ENCODE measurements around the gene CAPN15.
"Not testable (repeated sequence)": the region's sequence is repeated elsewhere in the genome, so short reads cannot be mapped to it uniquely, and the experiment has no call there.

CAPN15 gene

GRCh38 chr16:595094-595528 is 67.6 kb downstream of the CAPN15 start:
- no peak for DNase-seq

DNA sequence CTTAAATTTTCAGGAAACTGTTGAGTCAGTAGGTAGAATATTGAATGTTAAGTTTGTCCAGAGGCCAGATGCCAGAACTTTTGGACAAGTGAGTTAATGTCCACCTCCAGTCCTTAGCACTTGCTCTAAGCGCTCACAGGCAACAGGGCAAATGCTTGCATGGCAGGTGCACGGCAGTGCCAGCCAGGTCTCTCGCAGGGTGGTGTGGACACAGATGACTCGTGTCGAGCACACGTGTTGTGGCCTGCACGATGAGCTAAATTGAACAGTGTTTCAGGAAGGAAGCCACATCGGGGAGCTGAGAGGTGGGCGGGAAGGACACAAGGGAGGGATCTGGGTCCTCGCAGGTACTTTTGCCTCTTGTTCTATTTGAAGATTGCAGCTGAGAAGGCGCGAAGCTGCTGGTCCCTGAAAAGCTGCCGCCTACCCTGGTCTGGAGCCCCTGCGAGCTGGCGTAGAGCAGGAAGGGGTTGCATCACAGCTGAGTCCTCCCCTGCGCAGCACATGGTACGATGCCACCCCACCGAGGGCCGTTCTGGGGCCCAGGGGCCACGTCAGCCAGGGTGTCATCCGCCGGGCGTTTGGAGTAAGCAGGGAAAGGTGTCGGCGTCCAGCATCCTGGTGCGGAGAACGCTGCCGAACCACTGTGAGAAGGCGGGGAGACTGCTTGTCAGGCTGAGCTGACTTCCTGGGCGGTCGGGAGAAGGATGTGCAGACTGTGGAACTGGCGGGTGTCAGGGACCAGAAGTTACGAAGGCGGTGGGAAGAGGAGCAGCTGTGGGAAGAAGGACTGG is 68.6 kb downstream of the CAPN15 start:
- no peak for DNase-seq

GRCh38 chr16:596736-597060 is 69.2 kb downstream of the CAPN15 start:
- DNase-seq: no peak

- not testable (repeated sequence) for DNase-seq
These were observed 70.1 kb downstream of the CAPN15 start for GRCh38 chr16:597655-598054.

DNA sequence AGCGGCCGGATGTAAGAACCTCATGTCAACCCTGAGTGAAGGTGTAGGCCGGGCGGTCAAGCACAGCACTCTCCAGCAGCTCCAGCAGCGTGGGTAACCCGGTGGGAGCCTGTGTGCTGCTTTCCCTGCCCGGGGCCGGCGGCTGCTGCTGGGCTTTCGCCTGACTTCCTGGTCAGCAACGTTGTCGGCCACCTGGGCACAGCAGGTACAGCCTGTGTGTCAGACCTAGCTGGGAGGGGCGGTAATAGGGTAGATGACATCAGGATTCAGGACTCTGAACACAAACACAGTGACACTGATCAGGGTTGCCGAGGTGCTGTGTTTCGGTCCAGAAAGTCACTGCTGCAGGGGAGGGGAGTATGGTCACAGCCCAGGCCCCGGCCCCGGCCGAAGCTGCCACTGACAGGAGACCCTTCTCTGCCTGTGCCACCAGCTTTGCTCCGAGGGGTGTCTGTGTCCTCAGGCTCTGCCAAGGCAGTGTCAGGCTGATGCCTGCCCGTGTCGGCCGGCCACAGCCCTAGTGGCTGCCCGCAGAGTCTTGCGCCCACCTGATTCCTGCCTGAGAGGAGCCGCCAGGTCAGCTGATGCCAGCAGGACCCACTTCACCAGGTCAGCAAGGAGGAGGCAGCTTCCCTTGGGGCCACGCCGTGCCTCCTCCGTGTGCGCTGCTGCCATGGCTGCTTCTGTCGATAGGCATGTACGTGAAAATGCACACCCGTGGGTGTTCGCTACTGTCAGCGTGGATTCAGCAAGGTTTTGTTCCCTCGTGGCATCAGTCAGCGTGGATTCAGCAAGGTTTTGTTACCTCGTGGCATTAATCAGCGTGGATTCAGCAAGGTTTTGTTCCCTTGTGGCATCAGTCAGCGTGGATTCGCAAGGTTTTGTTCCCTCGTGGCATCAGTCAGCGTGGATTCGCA is 71.6 kb downstream of the CAPN15 start:
- no peak for DNase-seq

- no peak for DNase-seq
These were observed 73.3 kb downstream of the CAPN15 start for GRCh38 chr16:600781-601180.

DNA sequence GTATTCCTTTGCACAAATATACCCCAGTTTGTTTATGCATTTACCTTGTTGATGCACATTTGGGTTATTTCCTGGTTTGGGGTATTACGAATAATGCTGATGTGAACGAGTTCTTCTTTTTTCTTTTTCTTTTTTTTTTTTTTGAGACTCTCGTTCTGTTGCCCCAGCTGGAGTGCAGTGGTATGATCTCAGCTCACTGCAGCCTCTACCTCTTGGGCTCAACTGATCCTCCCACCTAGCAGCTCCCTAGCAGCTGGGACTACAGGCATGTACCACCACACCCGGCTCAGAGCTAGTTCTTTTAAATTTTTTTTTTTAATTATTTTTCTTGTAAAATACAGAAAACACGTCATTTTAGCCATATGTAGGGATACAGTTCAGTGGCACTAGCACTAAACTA is 76.4 kb downstream of the CAPN15 start:
- DNase-seq: no peak

All from CD4-positive, alpha-beta T cell treated with Interleukin-1 beta for 1 hour (primary cell).